Amniotic epithelial cell (primary cell): Measurements from ENCODE around the gene TET1.
"Not testable (repeated sequence)": the region's sequence is repeated elsewhere in the genome, so short reads cannot be mapped to it uniquely, and the experiment has no call there.

Experiments
- DNase-seq: peaks from one replicate; pipeline ENCODE4 v3.0.0-alpha.2; 2010; ENCODE audit warnings: low read depth

Gene TET1

DNA sequence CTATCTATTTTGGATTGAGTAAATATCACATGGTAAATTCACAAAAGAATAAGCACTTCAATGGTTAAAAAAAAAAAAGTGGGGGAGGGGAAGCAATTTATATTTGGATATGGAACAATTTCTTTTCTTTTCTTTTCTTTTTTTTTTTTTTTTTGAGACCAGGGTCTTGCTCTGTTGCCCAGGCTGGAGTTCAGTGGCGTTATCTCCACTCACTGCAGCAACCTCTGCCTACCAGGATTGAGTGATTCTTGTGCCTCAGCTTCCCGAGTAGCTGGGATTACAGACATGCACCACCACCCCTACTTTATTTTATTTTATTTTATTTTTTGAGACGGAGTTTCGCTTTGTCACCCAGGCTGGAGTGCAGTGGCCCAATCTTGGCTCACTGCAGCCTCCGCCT lies 148.8 kb downstream of the TET1 start:
- not testable (repeated sequence) for DNase-seq

DNA sequence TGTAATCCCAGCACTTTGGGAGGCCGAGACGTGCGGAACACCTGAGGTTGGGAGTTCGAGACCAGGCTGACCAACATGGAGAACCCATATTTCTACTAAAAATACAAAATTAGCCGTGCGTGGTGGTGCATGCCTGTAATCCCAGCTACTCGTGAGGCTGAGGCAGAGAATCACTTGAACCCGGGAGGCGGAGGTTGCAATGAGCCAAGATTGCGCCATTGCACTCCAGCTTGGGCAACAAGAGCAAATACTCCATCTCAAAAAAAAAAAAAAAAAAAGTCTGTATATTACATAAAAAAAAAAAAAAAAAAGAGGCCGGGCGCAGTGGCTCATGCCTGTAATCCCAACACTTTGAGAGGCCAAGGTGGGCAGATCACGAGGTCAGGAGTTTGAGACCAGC lies 152.9 kb downstream of the TET1 start:
- not testable (repeated sequence) for DNase-seq

DNA sequence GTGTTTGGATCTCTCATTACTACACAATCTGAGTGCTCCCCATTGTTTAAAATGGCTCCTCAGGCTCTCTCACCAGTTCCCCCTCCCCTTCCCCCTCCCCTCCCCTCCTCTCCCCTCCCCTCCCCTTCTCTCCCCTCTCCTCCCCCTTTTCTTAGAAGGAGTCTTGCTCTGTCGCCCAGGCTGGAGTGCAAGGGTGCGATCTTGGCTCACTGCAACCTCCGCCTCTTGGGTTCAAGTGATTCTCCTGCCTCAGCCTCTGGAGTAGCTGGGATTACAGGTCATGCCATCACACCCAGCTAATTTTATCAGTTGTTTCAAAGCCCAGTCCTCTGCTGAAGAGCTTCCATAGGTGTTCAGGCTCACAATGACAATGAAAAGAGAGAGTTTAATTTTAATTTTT lies 157.3 kb downstream of the TET1 start:
- DNase-seq, result no peak

DNA sequence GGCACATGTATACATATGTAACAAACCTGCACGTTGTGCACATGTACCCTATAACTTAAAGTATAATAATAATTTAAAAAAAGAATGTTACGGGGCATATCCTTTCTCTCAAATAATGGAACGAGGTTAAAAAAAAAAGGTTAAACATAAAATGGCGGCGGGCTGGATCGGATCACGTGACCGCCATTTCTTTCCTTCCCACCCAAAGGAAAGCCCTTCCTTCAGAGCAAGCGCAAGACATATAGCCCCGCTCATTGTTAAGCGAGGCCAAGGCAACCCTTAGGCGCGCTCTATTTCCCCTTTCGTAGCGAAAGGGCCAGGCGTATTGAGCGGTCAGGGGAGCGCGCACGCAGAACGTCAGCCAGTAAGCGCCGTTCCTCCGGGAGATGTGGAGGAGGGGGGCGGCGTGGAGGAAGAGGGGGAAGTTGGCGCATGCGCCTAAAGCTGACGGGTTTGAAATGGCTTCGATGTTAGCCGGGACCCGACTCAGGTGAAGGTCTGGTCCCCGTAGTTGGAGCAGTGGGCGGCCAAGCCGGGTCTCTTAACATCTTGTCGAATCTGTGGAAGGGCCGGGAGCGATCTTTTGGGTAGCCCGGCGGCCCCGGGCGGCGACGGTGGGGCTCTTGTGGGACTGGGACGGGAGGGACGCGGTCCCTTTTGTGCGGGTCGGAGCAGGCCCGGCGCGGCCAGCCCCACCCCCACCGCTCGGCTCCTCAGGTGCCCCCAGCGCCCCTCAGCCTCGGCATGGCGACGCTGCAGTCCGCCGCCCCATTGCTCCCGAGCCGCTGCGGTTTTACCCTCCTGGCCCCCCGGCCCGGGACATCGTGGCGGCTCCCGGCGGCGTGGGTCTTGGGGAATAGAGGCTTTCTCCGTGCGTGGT lies 160.9 kb downstream of the TET1 start, which contains the start of gene CCAR1:
TSS of gene CCAR1 (plus strand) at position 447 of the 880 bp plus-strand sequence. CDS start 1,266 bp downstream, outside the sequence.
- peak; percentile 99 for DNase-seq

DNA sequence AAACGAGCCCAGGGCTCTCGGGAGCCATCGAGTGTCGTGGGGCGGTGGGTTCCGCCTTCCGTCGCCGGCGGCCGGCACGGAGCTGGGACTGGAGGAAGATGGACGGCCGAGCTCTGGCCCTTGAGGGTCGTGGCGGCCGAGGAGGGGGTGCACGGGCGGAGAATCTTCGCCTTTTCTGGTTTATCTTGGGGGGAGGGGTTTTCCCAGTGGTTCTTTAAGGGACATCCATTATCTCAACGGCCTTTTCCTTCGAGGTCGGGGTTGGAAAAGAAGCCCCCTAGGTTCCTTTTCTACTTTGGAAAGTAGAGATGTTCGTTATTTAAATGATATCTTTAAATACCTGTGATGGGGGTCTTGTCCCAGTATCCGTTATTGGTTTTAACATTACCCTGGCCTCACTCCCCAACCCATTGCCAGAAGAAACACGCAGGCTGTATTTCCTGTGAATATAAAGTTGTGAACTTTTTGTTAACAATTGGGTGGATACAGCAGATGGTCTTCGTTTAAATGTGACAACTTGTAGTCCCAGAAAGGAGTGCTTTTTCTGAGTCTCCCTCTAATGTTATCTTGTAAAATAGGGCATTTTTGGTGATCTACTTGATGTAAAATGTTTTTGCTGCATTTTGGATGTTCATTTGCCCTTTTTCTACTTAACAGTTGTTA lies 161.7 kb downstream of the TET1 start:
- DNase-seq, result no peak

DNA sequence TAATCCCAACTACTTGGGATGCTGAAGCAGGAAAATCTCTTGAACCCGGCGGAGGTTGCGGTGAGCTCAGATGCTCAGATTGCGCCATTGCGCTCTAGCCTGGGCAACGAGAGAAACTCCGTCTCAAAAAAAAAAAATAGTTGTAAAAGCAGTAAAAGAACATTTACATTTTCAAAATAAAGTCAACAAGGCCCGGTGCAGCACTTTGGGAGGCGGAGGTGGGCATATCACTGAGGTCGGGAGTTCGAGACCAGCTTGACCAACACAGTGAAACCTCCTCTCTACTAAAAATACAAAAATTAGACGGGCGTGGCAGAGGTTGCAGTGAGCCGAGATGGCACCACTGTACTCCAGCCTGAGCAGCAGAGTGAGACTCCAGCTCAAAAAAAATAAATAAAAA lies 164.9 kb downstream of the TET1 start:
- no peak for DNase-seq

DNA sequence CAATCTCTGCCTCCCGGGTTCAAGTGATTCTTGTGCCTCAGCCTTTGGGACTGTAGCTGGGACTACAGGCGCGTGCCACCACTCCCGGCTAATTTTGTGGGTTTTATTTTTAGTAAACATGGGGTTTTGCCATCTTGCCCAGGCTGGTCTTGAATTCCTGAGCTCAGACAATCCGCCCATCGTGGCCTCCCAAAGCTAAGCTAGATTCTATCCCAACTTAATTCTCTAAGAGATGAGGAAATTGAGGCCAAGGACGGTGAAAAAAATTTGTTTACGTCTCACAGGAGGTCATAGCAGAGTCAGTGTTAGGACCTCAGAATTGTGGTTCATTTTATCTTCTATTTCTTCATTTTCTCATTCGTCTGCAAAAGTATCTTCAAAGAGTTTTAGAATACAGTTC lies 167.0 kb downstream of the TET1 start:
- peak; percentile 82 for DNase-seq

DNA sequence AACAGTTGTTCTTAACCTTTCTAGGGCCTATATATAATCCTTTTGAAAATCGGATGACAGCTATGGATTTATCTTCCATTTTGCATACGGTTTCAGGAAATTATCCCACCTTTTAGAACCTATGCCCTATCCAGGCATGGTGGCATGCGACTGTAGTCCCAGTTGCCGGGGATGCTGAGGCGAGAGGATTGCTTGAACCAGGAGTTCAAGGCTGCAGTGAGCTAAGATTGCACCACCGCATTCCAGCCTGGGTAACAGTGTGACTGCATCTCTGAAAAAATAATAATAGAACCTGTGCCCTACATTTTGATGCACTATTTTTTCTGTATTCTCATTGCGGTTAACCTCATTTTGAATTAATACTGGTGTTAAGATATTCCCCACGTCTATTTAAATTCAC lies 172.5 kb downstream of the TET1 start:
- DNase-seq, result no peak

DNA sequence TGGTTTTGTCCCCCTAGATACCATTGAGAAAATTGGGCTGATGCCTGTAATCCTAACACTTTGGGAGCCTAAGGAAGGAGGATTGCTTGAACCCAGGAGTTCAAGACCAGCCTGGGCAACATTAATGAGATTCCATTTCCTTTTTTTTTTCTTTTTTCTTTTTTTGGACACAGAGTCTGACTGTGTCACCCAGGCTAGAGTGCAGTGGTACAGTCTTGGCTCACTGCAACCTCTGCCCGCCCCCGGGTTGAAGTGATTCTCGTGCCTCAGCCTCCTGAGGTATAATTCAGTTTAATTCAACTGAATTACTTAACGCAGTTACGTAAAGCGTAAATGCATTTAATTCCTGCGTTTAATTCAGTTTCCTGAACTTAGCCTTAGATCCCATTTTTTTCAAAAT lies 174.2 kb downstream of the TET1 start:
- no peak for DNase-seq

DNA sequence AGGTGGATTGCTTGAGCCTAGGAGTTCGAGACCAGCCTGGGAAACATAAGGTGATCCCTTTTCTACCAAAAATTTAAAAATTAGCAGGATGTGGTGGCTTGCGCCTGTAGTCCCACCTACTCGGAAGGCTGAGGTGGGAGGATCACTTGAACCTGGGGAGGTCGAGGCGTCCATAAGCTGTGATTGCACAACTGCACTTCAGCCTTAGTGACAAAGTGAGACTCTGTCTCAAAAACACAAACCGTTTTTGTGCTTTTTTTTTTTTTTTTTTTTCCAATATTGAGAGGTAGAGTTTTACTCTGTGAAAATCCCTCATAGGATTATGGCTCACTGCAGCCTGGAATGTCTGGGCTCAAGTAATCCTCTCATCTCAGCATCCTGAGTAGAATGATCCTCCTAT lies 175.0 kb downstream of the TET1 start:
- no peak for DNase-seq

DNA sequence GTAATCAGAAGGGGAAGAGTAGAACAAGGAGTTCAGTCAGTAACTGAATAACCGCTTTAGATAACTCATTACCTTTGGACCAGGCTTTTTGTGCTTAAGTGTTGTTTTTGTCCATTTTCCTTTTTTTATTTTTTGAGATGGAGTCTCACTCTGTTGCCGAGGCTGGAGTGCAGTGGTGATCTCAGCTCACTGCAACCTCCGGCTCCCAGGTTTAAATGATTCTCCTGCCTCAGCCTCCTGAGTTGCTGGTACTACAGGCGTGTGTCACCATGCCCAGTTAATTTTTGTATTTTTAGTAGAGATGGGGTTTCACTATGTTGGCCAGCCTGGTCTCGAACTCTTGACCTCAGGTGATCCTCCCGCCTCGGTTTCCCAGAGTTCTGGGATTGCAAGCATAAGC lies 175.6 kb downstream of the TET1 start:
- not testable (repeated sequence) for DNase-seq

DNA sequence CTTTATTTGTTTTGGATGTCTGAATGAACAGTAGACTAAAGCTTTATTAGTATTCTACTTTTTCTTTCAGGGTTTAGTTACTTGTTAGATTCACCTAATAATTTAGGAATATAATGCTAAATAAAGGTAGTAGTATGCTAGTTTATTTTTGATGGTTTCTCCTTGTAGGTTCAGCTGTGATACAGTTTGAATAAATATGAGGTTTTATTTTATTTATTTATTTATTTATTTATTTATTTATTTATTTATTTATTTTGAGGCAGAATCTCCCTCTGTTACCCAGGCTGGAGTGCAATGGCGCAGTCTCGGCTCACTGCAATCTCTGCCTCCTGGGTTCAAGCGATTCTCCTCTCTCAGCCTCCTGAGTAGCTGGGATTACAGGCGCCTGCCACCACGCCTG lies 180.5 kb downstream of the TET1 start:
- DNase-seq, result not testable (repeated sequence)

DNA sequence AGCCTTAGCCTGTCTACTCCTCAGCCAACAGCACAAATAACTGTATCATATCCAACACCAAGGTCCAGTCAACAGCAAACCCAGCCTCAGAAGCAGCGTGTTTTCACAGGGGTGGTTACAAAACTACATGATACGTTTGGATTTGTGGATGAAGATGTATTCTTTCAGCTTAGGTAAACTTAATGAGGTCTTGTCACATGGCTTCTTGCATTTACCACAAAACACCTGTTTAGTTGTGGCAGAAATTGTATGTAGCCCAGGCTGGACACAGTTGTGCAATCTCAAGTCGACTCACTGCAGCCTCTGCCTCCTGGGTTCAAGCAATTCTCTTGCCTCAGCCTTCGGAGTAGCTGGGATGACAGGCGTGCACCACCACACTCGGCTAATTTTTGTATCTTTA lies 182.3 kb downstream of the TET1 start:
- no peak for DNase-seq
